ENCODE measurements around the gene GREB1. TPM values are rescaled to one million over a fixed set of nuclear protein-coding genes. Genes with fewer than 3 reads are reported as not detected.

The GREB1 gene
- total RNA-seq, 1 donor from 2014 or later: 50.5 TPM

- Mint-ChIP-seq H3K9me3 (no peaks in the 10 kb centered on the region), H3K4me3 (no peak overlapping the region), H3K27me3 (no peaks in the 10 kb centered on the region)
These were observed 57.2 kb downstream of the GREB1 start for GRCh38 chr2:11591091-11591490.

GRCh38 chr2:11592671-11593574 is 59.1 kb downstream of the GREB1 start:
- TF ChIP-seq, protein P1, sequence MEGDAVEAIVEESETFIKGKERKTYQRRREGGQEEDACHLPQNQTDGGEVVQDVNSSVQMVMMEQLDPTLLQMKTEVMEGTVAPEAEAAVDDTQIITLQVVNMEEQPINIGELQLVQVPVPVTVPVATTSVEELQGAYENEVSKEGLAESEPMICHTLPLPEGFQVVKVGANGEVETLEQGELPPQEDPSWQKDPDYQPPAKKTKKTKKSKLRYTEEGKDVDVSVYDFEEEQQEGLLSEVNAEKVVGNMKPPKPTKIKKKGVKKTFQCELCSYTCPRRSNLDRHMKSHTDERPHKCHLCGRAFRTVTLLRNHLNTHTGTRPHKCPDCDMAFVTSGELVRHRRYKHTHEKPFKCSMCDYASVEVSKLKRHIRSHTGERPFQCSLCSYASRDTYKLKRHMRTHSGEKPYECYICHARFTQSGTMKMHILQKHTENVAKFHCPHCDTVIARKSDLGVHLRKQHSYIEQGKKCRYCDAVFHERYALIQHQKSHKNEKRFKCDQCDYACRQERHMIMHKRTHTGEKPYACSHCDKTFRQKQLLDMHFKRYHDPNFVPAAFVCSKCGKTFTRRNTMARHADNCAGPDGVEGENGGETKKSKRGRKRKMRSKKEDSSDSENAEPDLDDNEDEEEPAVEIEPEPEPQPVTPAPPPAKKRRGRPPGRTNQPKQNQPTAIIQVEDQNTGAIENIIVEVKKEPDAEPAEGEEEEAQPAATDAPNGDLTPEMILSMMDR (conservative IDR thresholded peaks at IDR 0.05): no peak
- Mint-ChIP-seq H3K9me3 (no peaks in the 10 kb centered on the region), H3K27ac (no peak overlapping the region), H3K4me3 (no peak overlapping the region), H3K4me1 (ENCODE audit: unreplicated experiment) (no peaks in the 10 kb centered on the region), H3K27me3 (no peaks in the 10 kb centered on the region), H3K36me3 (peaks cover 3% of the 10 kb centered on the region)
- DNase-seq (ENCODE audit: extremely low spot score, unreplicated experiment): no peak

More at GRCh38 chr2:11591091-11591490, 57.2 kb downstream of the GREB1 start:
- peaks cover 3% of the 10 kb centered on the region for H3K36me3 Mint-ChIP-seq
- TF ChIP-seq, protein P1 (conservative IDR thresholded peaks at IDR 0.05): no peak
- no peaks in the 10 kb centered on the region for H3K4me1 Mint-ChIP-seq (ENCODE audit: unreplicated experiment)
- H3K27ac Mint-ChIP-seq: no peak overlapping the region
- no peak for DNase-seq (ENCODE audit: extremely low spot score, unreplicated experiment)

DNA sequence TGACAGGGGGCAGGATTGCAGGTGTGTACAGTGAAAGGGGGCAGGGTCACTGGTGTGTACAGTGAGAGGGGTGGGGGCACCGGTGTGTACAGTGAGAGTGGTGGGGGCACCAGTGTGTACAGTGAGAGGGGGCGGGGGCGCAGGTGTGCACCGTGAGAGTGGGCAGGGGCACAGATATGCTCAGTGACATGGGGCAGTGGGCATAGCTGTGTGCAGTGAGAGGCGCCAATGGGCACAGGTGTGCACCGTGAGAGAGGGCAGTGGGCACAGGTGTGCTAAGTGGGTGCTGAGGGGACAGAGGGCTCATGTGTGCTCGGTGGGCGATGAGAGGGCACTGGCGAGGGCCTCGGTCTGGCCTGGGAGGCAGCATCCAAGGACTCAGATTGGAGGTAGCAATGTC is 63.0 kb downstream of the GREB1 start:
- no peaks in the 10 kb centered on the region for H3K9me3 Mint-ChIP-seq
- H3K36me3 Mint-ChIP-seq: peaks cover 9% of the 10 kb centered on the region
- no peak overlapping the region for H3K4me3 Mint-ChIP-seq
- TF ChIP-seq, protein P1 (conservative IDR thresholded peaks at IDR 0.05): no peak
- no peaks in the 10 kb centered on the region for H3K4me1 Mint-ChIP-seq (ENCODE audit: unreplicated experiment)
- no peak for DNase-seq (ENCODE audit: extremely low spot score, unreplicated experiment)
- H3K27ac Mint-ChIP-seq: no peak overlapping the region
- no peaks in the 10 kb centered on the region for H3K27me3 Mint-ChIP-seq

DNA sequence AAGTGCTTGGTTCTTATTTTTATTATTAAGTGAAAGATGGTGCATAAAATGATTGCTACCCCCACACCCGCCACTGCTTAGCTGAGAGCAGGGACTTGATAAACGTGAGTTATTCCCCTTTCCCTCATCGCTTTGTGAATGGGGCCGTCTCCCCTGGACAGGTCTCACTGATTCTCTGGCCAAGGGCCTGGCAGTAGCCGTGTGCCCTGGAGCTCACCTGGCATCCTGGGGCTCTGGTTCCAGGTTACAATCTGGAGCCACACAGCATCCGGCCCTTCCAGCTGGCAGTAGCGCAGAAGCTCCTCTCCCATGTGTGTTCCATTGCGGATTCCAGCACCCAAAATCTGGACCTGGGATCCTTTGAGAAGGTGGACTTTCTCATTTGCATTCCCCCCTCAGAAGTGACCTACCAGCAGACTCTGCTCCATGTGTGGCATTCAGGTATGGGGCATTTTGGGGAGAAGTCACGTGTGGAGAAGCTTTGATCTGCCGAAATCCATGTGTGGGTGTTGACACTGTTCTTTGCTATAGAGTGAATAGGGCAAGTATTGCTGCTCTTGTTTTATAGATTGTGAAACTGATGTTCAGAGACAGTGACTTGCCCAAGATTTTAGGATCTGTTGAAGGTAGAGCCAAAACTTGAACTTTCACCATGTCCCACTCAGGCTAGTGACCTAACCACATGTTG is 63.8 kb downstream of the GREB1 start:
- TF ChIP-seq, protein P1 (conservative IDR thresholded peaks at IDR 0.05): no peak
- Mint-ChIP-seq H3K36me3 (peaks cover 13% of the 10 kb centered on the region), H3K4me3 (no peak overlapping the region), H3K27ac (no peak overlapping the region), H3K4me1 (ENCODE audit: unreplicated experiment) (no peaks in the 10 kb centered on the region), H3K27me3 (no peaks in the 10 kb centered on the region), H3K9me3 (no peaks in the 10 kb centered on the region)
- no peak for DNase-seq (ENCODE audit: extremely low spot score, unreplicated experiment)

DNA sequence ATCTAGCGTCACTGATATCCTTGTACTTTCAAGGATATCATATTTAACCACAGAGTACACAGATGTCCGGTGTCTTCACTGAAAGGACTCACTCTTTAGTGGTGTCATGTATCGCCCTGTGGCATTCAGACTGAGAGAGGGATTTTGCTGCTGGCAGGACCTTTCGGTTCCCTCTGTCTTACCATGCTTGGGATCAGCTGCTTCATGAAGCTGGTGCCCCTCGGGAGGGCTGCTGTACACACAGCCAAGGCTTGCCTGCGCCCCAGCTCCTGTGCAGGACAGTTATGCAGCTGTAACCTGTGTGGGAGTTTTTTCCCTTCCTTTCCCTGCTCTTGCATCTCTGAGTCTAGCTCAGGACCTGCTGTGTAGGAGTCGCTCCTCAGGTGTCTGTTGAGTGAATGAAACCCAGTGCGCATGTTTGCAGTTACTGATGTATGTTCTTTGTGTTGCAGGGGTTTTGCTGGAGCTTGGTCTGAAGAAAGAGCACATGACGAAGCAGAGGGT is 64.4 kb downstream of the GREB1 start:
- DNase-seq (ENCODE audit: extremely low spot score, unreplicated experiment): no peak
- Mint-ChIP-seq H3K4me1 (ENCODE audit: unreplicated experiment) (no peaks in the 10 kb centered on the region), H3K36me3 (peaks cover 11% of the 10 kb centered on the region), H3K9me3 (no peaks in the 10 kb centered on the region), H3K4me3 (no peak overlapping the region), H3K27me3 (no peaks in the 10 kb centered on the region), H3K27ac (no peak overlapping the region)
- TF ChIP-seq, protein P1 (conservative IDR thresholded peaks at IDR 0.05): no peak
